Common myeloid progenitor, CD34-positive (primary cell): ENCODE measurements around the gene GET4.

Experiments used
- CTCF ChIA-PET: fragments of 350-600 bp; sonication (Branson Sonifier 250); formaldehyde crosslinking; loops from one replicate; lab custom pipeline; 2021; ENCODE audit warnings: antibody characterized with exemption; lab: Charles Lee
- POLR2A ChIA-PET: fragments of 350-600 bp; sonication (Branson Sonifier 250); formaldehyde crosslinking; loops from one replicate; lab custom pipeline; 2021; ENCODE audit warnings: antibody characterized with exemption; lab: Charles Lee
- DNase-seq, 3 donors: peaks; one replicate each; pipeline versions ENCODE4 v3.0.0 to v3.0.0-alpha.2; 2013
- H3K27ac ChIP-seq, 2 experiments: 1 replicate in 1 of 2; 2 replicates in 1 of 2; pipeline ENCODE4 v1.7.0; 2013; ENCODE audit warnings: inconsistent platforms in 2 of 2, low read length in 2 of 2, mild to moderate bottlenecking in 2 of 2, low read depth in 1 of 2, moderate library complexity in 1 of 2; ENCODE audit not compliant: severe bottlenecking in 2 of 2, insufficient read depth in 1 of 2, poor library complexity in 1 of 2
- H3K27me3 ChIP-seq, 5 experiments: replicated peaks in 2 of 5; 1 replicate in 3 of 5; 2 replicates in 2 of 5; pipeline versions ENCODE4 v1.6.1 to v1.7.0; 2013; ENCODE audit warnings: low read length in 4 of 5, mild to moderate bottlenecking in 2 of 5, moderate library complexity in 2 of 5, inconsistent platforms in 1 of 5; ENCODE audit not compliant: insufficient read depth in 5 of 5, control insufficient read depth in 4 of 5
- H3K36me3 ChIP-seq, 4 experiments: 1 replicate in 2 of 4; 2 replicates in 2 of 4; pipeline versions ENCODE4 v1.6.1 to v1.7.0; 2013; ENCODE audit warnings: low read length in 3 of 4, control low read depth in 1 of 4, mild to moderate bottlenecking in 1 of 4; ENCODE audit not compliant: control insufficient read depth in 4 of 4, insufficient read depth in 4 of 4
- H3K4me1 ChIP-seq, 4 experiments: 1 replicate in 3 of 4; 2 replicates in 1 of 4; pipeline versions ENCODE4 v1.6.1 to v1.7.1; 2013; ENCODE audit warnings: low read length in 3 of 4, mild to moderate bottlenecking in 3 of 4, control low read depth in 1 of 4, inconsistent platforms in 1 of 4, moderate library complexity in 1 of 4; ENCODE audit not compliant: control insufficient read depth in 4 of 4, insufficient read depth in 4 of 4; ENCODE audit errors: control extremely low read depth in 1 of 4
- H3K4me3 ChIP-seq, 7 experiments: 1 replicate in 4 of 7; 2 replicates in 3 of 7; pipeline versions ENCODE4 v1.5.1 to v1.7.0; 2013; ENCODE audit warnings: mild to moderate bottlenecking in 7 of 7, low read length in 6 of 7, moderate library complexity in 6 of 7, inconsistent platforms in 2 of 7, low read depth in 2 of 7, control low read depth in 1 of 7; ENCODE audit not compliant: insufficient read depth in 4 of 7, control insufficient read depth in 1 of 7; ENCODE audit errors: extremely low read depth in 1 of 7
- H3K9me3 ChIP-seq, 5 experiments: 1 replicate in 4 of 5; 2 replicates in 1 of 5; pipeline versions ENCODE4 v1.6.1 to v1.7.1; 2013; ENCODE audit warnings: low read length in 4 of 5, mild to moderate bottlenecking in 2 of 5, inconsistent platforms in 1 of 5, low read depth in 1 of 5, moderate library complexity in 1 of 5; ENCODE audit not compliant: control insufficient read depth in 4 of 5, insufficient read depth in 2 of 5; ENCODE audit errors: control extremely low read depth in 1 of 5
- WGBS: methylation state at CpG from one replicate; pipeline ENCODE4 v1.1.5; 2013; ENCODE audit not compliant: insufficient coverage; 5-methylcytosine and 5-hydroxymethylcytosine counted together

Gene GET4

DNA sequence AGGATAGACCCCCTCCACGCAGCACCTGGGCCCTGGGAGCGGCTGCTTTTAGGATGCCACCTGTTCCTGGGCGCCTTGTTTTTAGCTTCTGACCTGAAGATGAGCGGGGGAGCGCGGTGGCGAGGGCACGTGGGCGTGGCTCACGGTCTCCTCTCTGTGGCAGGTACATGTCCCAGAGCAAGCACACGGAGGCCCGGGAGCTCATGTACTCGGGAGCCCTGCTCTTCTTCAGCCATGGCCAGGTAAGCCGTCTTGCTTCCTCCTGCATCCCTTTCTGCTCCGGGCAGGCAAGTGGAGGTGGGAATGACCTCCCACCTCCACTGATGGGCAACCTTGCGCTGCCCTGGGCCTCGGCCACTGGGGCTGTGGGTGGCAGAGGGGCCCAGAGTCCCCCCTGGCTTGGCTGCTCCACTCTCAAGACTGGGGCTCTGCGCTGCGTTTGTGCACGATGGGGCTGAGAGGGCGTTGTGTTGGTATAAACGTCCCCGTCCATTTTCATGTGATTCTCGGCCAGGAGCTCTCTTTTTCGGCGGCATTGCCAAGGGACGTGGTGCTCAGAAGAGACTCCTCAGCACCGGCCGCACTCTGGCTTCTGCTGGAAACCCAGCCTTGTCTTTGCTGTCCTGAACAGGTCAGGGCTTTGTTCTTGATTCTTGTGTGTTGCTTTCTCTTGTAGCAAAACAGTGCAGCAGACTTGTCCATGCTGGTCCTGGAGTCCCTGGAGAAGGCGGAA is 9.7 kb downstream of the GET4 start:
- no peak overlapping the region for H3K27ac ChIP-seq
- ChIA-PET POLR2A (no interaction called here), CTCF (interaction anchor here (1.0 kb wide), 1 partner anchor 23 kb away, joined by 3 read pairs; no protein-coding TSS in a partner anchor)
- no peaks in the 10 kb centered on the region for H3K27me3 ChIP-seq
- DNase-seq, result no peak
- no peak overlapping the region for H3K4me3 ChIP-seq
- H3K9me3 ChIP-seq, result no peaks in the 10 kb centered on the region
- H3K36me3 ChIP-seq, result peaks cover 0 to 61% (median 38%) of the 10 kb centered on the region in 4 experiments
- WGBS, result 88% methylated on average over 28 of the region's 30 CpGs
- no peaks in the 10 kb centered on the region for H3K4me1 ChIP-seq

DNA sequence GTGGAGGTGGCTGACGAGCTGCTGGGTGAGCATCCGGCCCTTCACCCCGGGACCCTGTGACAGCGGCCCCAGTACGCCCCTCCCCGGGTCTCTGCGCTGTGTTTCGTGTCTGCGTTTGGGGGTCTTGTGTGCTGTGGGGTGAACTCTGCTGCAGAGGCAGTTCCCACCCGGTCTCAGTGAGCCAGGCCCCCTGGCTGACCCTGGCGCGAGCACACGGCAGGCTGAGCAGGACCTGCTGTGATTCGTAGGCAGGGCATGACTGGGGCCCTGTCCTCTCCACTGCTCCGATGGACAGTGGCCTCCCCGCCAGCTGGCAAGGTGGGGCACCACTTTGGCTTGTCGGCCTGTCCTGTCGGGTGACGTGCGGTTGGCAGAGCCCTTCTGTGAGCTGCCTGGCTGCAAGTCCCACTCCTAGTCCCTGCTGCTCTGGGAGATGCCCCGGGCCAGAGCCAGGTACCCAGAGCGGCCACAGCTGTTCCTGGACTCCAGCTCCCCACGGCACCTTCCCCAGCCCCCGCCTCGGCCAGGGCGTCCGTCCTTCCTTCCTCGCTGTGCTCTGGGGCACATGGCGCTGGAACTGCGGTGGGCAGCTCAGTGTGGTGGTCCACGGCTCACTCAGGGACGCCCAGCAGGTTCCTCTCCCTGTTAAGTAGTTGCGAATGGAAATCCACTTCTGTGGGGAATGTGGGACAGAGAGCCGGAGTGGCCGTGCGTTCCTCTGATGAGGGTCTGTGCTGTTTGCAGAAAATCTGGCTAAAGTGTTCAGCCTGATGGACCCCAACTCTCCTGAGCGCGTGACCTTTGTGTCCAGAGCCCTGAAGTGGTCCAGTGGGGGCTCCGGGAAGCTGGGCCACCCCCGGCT is 10.5 kb downstream of the GET4 start:
- H3K27ac ChIP-seq, result no peak overlapping the region
- no peak overlapping the region for H3K4me3 ChIP-seq
- ChIA-PET CTCF (no interaction called here), POLR2A (no interaction called here)
- H3K9me3 ChIP-seq, result no peaks in the 10 kb centered on the region
- H3K4me1 ChIP-seq, result no peaks in the 10 kb centered on the region
- WGBS, result 97% methylated on average over 34 of the region's 40 CpGs
- no peak for DNase-seq
- peaks cover 0 to 69% (median 43%) of the 10 kb centered on the region in 4 experiments for H3K36me3 ChIP-seq
- no peaks in the 10 kb centered on the region for H3K27me3 ChIP-seq

DNA sequence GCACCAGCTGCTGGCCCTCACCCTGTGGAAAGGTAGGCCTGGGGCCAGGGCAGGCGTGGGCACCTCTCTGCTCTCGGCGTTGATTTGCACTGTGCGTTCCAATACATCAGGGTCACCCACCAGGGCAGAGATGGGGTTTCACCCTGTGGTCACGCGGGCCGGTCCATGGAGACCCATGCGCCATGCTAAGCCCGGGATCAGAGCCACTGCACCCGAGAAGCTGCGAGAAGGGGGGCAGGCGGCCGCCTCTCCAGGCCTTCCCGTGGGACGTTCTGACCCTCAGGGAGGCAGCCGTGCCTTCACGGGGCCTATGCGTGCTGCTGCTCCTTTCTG is 11.1 kb downstream of the GET4 start:
- Histone ChIP-seq H3K36me3 (peaks cover 0 to 71% (median 46%) of the 10 kb centered on the region in 4 experiments), H3K4me3 (no peak overlapping the region), H3K27me3 (no peaks in the 10 kb centered on the region), H3K27ac (no peak overlapping the region), H3K9me3 (no peaks in the 10 kb centered on the region), H3K4me1 (no peaks in the 10 kb centered on the region)
- CTCF ChIA-PET, result no interaction called here
- DNase-seq, result no peak
- WGBS, result 97% methylated on average over 18 of the region's 18 CpGs
- POLR2A ChIA-PET, result no interaction called here

DNA sequence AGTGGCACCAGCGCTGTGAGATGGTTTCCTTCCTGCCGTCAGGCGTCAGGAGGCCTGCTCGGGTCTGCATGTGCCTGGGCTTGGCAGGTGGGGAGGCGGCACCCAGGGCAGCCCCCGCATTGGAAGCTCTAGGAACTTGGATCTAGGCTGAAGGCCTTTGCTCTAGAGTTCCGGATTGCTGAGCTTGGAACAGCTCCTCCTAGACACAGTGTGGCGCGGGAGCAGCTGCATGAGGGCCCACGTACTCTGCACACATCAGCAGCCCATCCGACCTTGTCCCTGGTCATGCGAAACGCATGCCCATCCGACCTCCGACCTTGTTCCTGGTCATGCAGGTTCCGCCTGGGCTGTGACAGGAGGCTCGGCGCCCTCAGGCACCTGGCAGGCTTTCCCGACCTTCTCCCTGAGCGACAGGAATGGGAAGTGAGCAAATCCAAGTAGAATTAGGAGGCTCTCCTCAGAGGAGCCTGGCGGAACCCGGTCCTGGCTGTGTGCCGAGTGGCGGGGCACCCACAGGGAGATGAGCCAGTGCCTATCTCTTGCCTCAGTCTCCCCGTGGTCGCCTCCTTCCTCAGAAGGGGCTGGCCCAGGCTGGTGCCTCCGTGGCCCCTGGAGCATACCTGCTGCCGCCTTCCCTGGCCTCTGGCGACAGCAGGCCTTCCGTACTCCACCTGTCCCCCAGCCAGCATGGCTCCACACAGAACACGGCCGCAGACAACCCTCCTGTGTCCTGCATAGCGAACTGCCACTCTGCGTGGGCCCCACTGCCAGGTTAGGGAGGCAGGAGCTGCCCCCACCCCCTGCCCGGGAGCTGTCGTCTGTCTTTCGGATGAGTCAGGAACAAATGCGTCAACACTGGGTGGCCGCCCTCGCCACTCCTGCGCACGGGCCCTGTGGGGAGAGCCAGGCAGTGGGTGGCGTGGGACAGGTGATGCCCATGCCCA is 12.0 kb downstream of the GET4 start:
- H3K27ac ChIP-seq, result no peak overlapping the region
- H3K4me1 ChIP-seq, result no peaks in the 10 kb centered on the region
- ChIA-PET CTCF (interaction anchor here (0.6 kb wide), 1 partner anchor 175 kb away, joined by 3 read pairs; no protein-coding TSS in a partner anchor), POLR2A (no interaction called here)
- H3K9me3 ChIP-seq, result no peaks in the 10 kb centered on the region
- 92% methylated on average over 40 of the region's 43 CpGs for WGBS
- no peaks in the 10 kb centered on the region for H3K27me3 ChIP-seq
- no peak for DNase-seq
- no peak overlapping the region for H3K4me3 ChIP-seq
- peaks cover 0 to 75% (median 51%) of the 10 kb centered on the region in 4 experiments for H3K36me3 ChIP-seq

DNA sequence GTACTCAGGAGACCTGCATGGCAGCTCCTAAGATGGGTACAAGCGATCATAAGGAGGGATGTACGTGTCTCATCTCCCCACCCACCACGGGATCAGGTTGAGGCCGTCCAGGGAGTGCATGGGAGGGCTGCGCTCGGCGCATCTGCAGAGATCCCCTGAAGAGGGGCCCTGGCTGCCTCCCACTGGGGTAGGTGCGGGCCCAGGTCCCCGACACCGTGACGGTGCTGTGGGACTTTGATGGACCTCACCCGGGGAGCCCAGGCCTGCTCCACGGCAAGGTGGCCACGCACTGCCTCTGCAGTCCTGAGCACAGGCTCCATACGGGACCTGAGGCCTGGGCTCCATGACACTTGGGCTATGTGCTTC is 12.7 kb downstream of the GET4 start:
- ChIA-PET CTCF (no interaction called here), POLR2A (no interaction called here)
- WGBS, result 96% methylated on average over 15 of the region's 15 CpGs
- H3K4me3 ChIP-seq, result no peak overlapping the region
- H3K27me3 ChIP-seq, result no peaks in the 10 kb centered on the region
- H3K36me3 ChIP-seq, result peaks cover 0 to 75% (median 56%) of the 10 kb centered on the region in 4 experiments
- H3K9me3 ChIP-seq, result no peaks in the 10 kb centered on the region
- no peaks in the 10 kb centered on the region for H3K4me1 ChIP-seq
- DNase-seq, result no peak
- no peak overlapping the region for H3K27ac ChIP-seq

DNA sequence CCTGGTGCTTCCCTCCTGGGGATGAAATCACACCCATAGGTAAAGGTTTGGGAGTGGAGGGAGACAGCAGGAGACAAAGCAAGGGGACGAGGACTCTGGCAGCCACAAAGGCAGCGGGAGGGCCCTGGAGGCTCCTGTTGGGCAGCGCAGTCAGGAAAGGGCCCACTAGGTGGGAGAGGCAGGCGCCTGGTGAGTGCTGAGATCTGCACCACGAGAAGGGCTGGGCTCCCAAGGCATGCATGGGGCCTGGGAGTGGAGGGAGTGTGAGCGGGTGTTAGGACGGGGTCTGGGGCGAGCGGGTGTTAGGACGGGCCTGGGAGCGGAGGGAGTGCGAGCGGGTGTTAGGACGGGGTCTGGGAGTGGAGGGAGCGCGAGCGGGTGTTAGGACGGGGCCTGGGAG is 13.0 kb downstream of the GET4 start:
- DNase-seq, result no peak
- Histone ChIP-seq H3K27ac (no peak overlapping the region), H3K4me3 (no peak overlapping the region), H3K4me1 (no peaks in the 10 kb centered on the region), H3K27me3 (no peaks in the 10 kb centered on the region), H3K9me3 (no peaks in the 10 kb centered on the region), H3K36me3 (peaks cover 0 to 79% (median 59%) of the 10 kb centered on the region in 4 experiments)
- POLR2A ChIA-PET, result no interaction called here
- WGBS, result 100% methylated on average over 5 of the region's 18 CpGs
- CTCF ChIA-PET, result no interaction called here
